Measurements from ENCODE around the gene PI4K2B. TPM values are rescaled to one million over a fixed set of nuclear protein-coding genes. Genes with fewer than 3 reads are reported as not detected.

PI4K2B gene
- polyA plus RNA-seq (7.8 to 16.7 TPM (median 8.7 TPM) in 3 replicates), polyA minus RNA-seq (1.2 to 7.7 TPM (median 2.1 TPM) in 3 replicates)
- polyA plus RNA-seq (2011; ENCODE audit: low read depth) = 6.8 TPM
- 6.7 and 11.2 TPM in 2 replicates for polyA plus RNA-seq (2011; cell fraction: cytosol; rRNA removed)
- polyA plus RNA-seq (2011; cell fraction: nucleus; rRNA removed) = 4.5 and 7.2 TPM in 2 replicates
- 6.8 and 14.2 TPM in 2 replicates for polyA plus RNA-seq (2012; ENCODE audit: low replicate concordance)
- 9.6 TPM for polyA minus RNA-seq (2011; cell fraction: cytosol; rRNA and poly(A)+ RNA removed)
- polyA minus RNA-seq (2011; cell fraction: nucleus; rRNA and poly(A)+ RNA removed) = 4.2 and 6.0 TPM in 2 replicates

GRCh38 chr4:25233737-25234389, at the start of gene PI4K2B:
Gene PI4K2B, plus strand, starts transcription at chr4:25234033. Its CDS starts 131 bp downstream, at chr4:25234164.
- Histone ChIP-seq H3K27ac (ENCODE audit: control insufficient read depth, insufficient read depth, low read length) (peak within 1 kb of the TSS; percentile 90), H2AFZ (ENCODE audit: control insufficient read depth, low read length) (peak within 1 kb of the TSS; percentile 85), H3K4me1 (ENCODE audit: control insufficient read depth, extremely low read depth, insufficient read depth, low read length) (peaks cover 9% of the 10 kb centered on the region), H3K36me3 (ENCODE audit: control insufficient read depth in 2 of 2, extremely low read depth in 1 of 2, insufficient read depth in 2 of 2, low read length in 2 of 2) (no peaks in the 10 kb centered on the region), H3K4me2 (ENCODE audit: control insufficient read depth, extremely low read depth, insufficient read depth, low read depth, low read length) (peak within 1 kb of the TSS; percentile 99), H3K9me3 (ENCODE audit: control insufficient read depth, low read depth, low read length) (no peaks in the 10 kb centered on the region), H3K9ac (ENCODE audit: control insufficient read depth, extremely low read depth, insufficient read depth, low read length) (peak within 1 kb of the TSS; percentile 97), H3K27me3 (ENCODE audit: control insufficient read depth, extremely low read depth, insufficient read depth, low read length) (no peaks in the 10 kb centered on the region), H3K4me3 (ENCODE audit: control insufficient read depth in 2 of 3, extremely low read depth in 1 of 3, insufficient read depth in 2 of 3, low read depth in 1 of 3, low read length in 3 of 3) (peak within 1 kb of the TSS; percentile 78 to 97 (median 91)), H3K9me1 (ENCODE audit: control insufficient read depth, extremely low read depth, insufficient read depth, low read length) (no peaks in the 10 kb centered on the region), H4K20me1 (ENCODE audit: control insufficient read depth, extremely low read depth, insufficient read depth, low read length) (no peaks in the 10 kb centered on the region), H3K79me2 (ENCODE audit: control insufficient read depth, insufficient read depth, low read length) (peaks cover 33% of the 10 kb centered on the region)
- dilution Hi-C loops (cut with MboI; ENCODE audit: extremely low pct_ligation_motif_present, low sequenced_read_pairs) = no loop called here
- peak; percentile 32 for FAIRE-seq
- TF ChIP-seq, protein P1, sequence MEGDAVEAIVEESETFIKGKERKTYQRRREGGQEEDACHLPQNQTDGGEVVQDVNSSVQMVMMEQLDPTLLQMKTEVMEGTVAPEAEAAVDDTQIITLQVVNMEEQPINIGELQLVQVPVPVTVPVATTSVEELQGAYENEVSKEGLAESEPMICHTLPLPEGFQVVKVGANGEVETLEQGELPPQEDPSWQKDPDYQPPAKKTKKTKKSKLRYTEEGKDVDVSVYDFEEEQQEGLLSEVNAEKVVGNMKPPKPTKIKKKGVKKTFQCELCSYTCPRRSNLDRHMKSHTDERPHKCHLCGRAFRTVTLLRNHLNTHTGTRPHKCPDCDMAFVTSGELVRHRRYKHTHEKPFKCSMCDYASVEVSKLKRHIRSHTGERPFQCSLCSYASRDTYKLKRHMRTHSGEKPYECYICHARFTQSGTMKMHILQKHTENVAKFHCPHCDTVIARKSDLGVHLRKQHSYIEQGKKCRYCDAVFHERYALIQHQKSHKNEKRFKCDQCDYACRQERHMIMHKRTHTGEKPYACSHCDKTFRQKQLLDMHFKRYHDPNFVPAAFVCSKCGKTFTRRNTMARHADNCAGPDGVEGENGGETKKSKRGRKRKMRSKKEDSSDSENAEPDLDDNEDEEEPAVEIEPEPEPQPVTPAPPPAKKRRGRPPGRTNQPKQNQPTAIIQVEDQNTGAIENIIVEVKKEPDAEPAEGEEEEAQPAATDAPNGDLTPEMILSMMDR (optimal IDR thresholded peaks at IDR 0.05 in 1 of 3, IDR thresholded peaks at IDR 0.05 in 1 of 3, conservative IDR thresholded peaks at IDR 0.05 in 1 of 3; ENCODE audit: extremely low read depth in 1 of 3, insufficient read depth in 2 of 3, low read length in 3 of 3) = no peak
- no peak for TF ChIP-seq EZH2 (IDR thresholded peaks at IDR 0.05; ENCODE audit: low read length)
- peak; percentile 36 for DNase-seq (ENCODE audit: low read depth, low spot score)

DNA sequence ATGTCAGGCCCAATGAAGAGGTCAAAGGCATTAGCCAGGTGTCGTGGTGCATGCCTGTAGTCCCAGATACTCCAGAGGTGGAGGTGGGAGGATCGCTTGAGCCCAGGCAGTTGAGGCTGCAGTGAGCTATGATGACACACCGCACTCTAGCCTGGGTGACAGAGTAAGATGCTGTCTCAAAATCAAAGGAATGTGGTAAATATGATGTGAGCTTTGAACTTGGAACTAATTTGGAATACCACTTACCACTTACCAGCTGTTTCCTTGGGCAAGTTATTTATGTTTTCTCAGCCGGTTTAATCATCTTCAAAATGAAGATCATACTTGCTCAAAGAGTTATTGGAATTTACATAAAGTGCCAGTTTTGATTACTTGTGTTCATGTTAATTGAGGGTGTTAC, 49.8 kb upstream of the PI4K2B start:
- FAIRE-seq (no peak), DNase-seq (ENCODE audit: low read depth, low spot score) (no peak)
- Histone ChIP-seq H3K9me3 (ENCODE audit: control insufficient read depth, low read depth, low read length) (no peaks in the 10 kb centered on the region), H3K9ac (ENCODE audit: control insufficient read depth, extremely low read depth, insufficient read depth, low read length) (no peak overlapping the region), H3K4me2 (ENCODE audit: control insufficient read depth, extremely low read depth, insufficient read depth, low read depth, low read length) (no peak overlapping the region), H3K36me3 (ENCODE audit: control insufficient read depth in 2 of 2, extremely low read depth in 1 of 2, insufficient read depth in 2 of 2, low read length in 2 of 2) (no peaks in the 10 kb centered on the region), H4K20me1 (ENCODE audit: control insufficient read depth, extremely low read depth, insufficient read depth, low read length) (no peaks in the 10 kb centered on the region), H3K27me3 (ENCODE audit: control insufficient read depth, extremely low read depth, insufficient read depth, low read length) (no peaks in the 10 kb centered on the region), H3K79me2 (ENCODE audit: control insufficient read depth, insufficient read depth, low read length) (no peaks in the 10 kb centered on the region), H3K27ac (ENCODE audit: control insufficient read depth, insufficient read depth, low read length) (no peak overlapping the region), H2AFZ (ENCODE audit: control insufficient read depth, low read length) (no peak overlapping the region), H3K4me1 (ENCODE audit: control insufficient read depth, extremely low read depth, insufficient read depth, low read length) (no peaks in the 10 kb centered on the region), H3K9me1 (ENCODE audit: control insufficient read depth, extremely low read depth, insufficient read depth, low read length) (no peaks in the 10 kb centered on the region), H3K4me3 (ENCODE audit: control insufficient read depth in 2 of 3, extremely low read depth in 1 of 3, insufficient read depth in 2 of 3, low read depth in 1 of 3, low read length in 3 of 3) (no peak overlapping the region)
- no peak for TF ChIP-seq EZH2 (IDR thresholded peaks at IDR 0.05; ENCODE audit: low read length)
- TF ChIP-seq, protein P1 (optimal IDR thresholded peaks at IDR 0.05 in 1 of 3, IDR thresholded peaks at IDR 0.05 in 1 of 3, conservative IDR thresholded peaks at IDR 0.05 in 1 of 3; ENCODE audit: extremely low read depth in 1 of 3, insufficient read depth in 2 of 3, low read length in 3 of 3) = no peak
- dilution Hi-C loops (cut with MboI; ENCODE audit: extremely low pct_ligation_motif_present, low sequenced_read_pairs) = no loop called here

All from keratinocyte (primary cell).